HG03378 (cell line): ENCODE measurements around the gene RNF14.
"Not testable (repeated sequence)": the region's sequence is repeated elsewhere in the genome, so short reads cannot be mapped to it uniquely, and the experiment has no call there.

Experiments
- ATAC-seq: cut with Tn5 transposase; IDR thresholded peaks from one replicate; pipeline ENCODE4 v1.9.1; 2021; ENCODE audit warnings: mild to moderate bottlenecking, moderate library complexity; ENCODE audit not compliant: unreplicated experiment

RNF14 gene

DNA sequence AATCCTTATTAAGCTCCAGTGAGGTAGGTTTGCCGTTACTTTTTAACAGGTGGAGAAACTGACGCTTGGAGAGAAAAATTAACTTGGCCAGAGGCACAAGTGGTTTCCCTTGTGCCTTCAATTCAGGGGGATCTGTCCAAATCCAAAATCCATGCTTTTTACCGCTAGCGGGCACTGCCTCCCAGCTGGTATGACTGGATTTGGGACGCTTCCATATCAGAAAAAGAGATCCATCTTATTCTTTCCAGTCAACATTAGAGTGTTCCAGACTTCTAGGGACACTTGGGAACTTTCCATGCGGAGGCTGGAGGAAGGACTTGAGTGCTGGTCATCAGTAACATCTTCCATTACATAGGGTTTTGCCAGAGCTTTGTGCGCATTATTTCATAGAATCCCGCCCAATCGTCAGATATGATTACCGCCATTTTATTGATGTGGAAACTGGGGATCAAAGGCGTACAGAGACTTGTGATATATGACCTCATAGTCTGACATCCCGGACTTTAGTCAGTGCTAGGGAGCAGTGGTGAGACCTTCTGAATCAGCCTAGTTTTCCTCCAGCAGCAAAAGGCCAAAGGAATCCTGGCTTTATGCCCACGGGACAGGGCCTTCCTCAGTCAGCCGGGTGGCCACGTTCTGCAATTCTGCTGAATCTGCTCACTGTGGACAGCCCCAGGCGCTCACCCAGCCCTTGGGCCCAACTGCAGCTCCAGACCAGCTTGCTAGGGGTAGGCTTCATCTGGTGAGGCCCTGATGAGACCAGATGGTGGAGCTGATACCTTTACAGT is 45.0 kb downstream of the RNF14 start:
- no peak for ATAC-seq

DNA sequence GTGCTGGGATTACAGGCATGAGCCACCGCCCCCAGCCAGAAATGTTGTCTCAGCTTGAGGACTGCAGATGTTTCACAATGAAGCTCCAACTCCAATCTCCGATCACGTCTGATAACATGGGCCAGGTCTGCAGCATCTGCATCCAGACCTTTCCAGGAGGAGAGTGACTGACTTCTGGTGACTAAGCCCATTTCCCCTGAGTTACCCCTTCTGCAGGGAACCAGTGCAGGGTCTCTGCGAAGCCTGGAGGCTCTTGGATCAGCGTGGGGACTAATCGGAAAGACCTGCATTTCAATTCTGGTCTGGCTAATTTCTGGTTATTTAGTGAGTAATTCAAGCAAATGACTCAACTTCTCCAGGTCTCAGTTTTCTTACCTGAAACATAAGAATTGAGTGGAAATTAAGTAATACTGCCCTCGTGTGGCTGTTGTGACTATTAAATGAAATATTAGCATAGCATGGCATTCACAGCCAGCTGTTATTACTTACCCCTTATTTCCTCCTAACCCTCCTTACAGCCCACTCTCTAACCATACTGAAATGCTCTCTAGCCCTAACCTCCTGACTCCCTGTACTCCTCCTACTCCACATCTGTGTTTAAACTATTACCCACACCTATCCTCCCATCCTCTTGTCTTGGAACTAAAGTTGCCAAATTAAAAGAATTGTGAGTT is 46.1 kb downstream of the RNF14 start:
- no peak for ATAC-seq

DNA sequence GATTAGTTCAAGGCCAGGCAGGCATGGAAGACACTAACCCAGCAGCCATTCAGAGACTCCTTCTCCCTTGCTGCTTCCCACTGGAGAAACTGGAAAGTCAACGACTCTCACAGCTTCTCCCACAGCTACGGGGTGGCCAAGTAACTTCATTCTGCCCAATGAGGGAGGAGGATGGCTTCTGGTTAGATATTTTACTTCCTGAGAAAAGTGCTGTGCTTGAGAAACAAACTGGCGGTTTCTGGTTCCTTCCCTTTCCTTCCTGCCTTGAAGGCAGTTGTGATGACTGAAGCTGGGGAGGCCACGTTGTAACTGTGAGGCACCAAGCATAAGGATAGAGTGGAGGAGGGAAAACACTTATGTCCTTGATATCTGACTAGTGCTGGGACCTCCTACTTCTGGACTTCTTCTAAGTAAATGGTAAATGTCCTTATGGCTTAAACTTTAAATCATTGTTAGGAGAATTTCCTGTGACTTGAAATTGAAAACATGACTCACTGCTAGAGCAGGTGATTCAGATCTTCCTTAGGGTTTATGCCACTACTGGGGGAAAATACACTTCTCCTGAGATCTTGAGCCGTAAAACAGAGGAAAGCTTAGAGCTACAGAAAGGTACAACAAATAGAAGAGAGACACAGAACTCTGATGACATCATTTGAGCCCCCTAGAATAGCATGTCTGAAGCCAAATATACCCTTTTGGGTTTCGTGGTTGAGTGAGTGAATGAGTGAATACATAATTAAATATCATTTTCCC is 47.1 kb downstream of the RNF14 start:
- peak; percentile 44 for ATAC-seq

DNA sequence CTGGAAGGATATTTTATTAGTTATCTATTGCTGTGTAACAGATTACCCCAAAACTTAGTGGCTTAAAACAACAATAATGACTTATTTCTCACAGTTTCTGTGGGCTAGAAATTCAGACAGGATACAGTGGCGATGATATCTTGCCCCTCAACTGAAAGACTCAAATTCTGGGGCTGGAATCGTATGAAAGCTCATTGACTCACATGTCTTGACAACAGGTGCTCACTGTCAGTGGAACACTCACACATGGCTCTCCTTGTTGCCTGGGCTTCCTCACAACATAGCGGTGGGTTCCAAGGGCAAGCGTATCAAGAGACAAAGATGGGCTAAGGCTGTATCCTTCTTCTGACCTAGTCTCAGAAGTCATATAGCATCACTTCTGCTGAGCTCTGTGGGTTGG is 47.7 kb downstream of the RNF14 start:
- ATAC-seq: peak; percentile 33

- peak; percentile 48 for ATAC-seq
Measured at GRCh38 chr5:142017832-142018427, 49.0 kb downstream of the RNF14 start.

- ATAC-seq: no peak
Measured at GRCh38 chr5:142020122-142020659, 51.3 kb downstream of the RNF14 start.

DNA sequence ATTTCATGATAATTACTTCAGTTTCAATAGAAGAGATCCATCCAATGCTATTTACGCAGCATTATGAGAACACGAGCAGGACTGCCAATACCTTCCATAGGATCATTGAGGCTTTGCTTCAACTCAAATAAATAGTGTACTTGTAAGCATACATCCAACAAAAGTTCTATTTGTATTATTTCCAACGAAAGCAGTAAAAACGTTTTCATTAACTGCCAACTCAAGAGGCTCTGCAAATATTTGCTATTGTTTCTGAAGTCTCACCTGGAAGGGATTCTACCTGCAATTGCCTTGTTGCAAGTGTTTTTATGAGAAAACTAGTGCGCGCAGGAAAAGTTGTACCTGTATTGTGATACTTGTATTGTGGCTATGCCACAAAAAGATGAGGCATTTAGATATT is 54.9 kb downstream of the RNF14 start:
- ATAC-seq: no peak

GRCh38 chr5:142024771-142025304 is 55.9 kb downstream of the RNF14 start:
- ATAC-seq: peak; percentile 96

DNA sequence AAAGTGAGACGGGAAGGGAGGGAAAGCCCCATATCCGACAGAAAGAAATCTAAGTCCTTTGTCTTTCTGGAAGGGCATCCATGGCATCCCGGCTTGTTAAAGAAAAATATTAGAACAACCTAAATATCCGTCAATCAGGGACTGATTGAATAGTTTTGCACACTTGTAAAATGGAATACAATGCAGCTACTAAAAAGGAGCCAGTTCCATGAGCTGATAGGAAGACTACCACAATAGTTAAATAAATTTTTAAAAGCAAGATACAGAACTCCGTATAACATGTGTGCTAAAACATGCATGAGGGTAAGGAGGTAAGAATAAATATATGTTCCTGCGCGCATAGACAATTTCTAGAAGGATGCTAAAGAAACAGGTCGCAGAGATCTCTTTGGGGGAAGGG is 56.7 kb downstream of the RNF14 start:
- no peak for ATAC-seq

DNA sequence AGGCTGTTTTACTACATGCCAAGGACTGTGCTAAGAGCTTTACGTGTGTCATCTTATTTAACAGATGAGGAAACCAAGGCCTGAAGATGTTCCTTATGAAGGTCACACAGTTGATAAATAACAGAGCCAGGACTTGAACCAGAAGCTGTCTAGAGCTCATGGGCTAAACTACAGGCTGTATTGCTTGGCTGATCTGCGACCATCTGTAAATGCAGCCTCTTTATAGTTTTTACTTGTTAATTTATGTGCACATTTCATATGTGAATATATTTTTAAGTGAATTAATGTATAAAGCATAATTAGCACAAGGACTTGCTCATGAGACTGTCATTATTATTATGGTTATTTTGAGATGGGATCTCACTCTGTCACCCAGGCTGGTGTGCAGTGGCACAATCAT is 63.2 kb downstream of the RNF14 start:
- ATAC-seq: no peak

DNA sequence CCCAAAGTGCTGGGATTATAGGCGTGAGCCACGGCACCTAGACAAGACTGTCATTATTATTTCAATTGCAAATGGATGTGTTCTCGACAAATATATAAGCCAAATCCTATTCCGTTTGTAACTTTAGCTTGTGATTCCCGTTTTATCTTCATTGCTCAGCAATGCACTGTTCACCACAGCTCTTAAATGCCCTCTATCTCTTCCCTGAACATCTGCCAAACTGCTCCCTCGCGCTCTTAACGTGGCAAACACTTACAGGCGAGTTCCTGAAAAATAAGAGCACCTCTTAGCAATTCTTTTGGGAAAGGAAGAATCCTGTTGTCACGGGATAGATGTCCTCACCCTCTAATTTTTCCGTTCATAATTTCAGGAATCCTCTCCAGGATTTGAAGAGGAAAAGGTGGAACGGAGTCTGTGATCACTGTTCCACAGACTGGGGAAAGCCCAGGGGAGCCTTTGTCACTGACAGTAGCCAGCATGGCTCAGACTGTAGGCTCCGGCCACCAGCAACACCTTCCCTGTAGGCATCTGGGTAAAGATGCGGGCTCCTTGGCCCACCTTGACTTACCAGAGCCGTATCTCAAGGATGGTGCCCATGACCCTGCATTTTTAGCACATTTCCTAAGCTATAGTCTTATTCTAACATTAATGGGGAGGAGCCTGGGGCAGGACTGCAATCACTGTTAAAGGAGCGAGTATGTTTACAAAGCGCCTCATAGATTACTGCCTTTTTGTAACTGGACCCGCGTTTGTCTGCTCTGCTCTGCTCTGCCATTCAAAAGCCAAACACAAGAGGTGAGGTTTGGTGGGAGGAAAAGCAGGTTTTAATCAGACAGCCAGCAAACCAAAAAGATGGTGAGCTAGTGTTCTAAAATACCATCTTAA is 64.1 kb downstream of the RNF14 start:
- no peak for ATAC-seq

- ATAC-seq: not testable (repeated sequence)
Measured at GRCh38 chr5:142033632-142034567, 65.0 kb downstream of the RNF14 start.

DNA sequence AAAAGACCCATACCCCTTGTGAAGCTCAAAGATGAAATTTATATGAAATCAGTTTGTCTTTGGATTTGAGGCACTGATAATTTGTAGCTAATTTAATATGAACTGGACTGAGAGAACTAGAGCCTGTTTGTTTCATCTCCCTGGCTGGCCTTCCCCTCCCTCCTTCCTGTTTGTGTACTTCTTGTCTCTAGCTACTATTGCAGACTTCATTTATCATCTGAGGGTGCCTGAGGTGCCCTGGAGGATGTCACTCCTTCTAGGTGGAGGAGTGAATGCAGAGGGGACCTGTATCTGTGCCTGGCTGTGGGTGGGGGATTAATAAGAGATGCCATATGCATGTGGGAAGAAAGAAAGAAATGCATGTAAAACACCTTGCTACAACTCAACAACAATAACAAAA is 66.1 kb downstream of the RNF14 start:
- no peak for ATAC-seq

DNA sequence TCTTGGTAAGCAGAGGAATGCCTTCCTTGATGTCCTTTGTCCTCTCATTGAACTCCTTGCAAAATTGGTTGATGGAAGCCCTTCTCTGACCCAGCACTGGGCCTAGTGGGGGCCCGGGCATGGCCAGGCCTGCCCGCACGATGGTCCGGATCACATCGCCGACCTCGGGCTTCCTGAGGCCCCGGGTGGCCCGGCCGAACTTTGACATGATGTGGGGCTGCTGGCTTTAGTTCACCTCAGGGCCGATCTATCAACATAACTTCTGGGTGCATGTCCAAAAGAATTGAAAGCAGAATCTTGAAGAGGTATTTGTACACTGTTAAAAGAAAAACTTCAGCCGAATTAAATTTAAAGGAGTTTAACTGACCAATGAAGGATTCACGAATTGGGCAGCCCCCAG is 68.0 kb downstream of the RNF14 start:
- ATAC-seq: no peak

DNA sequence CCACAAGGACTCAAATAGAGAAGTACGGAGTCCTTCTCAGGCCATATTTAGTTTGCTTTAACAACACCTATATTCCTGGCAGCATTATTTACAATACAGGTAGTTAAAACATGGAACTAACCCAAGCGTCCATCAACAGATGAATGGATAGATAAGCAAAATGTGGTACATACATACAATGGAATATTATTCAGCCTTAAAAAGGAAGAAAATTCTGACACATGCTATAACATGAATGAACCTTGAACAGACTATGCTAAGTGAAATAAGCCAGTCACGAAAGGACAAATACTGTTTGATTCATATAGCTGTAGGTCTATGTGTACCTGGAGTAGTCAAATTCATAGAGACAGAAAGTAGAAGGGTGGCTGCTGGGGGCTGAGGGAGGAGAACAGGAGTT is 68.7 kb downstream of the RNF14 start:
- not testable (repeated sequence) for ATAC-seq

DNA sequence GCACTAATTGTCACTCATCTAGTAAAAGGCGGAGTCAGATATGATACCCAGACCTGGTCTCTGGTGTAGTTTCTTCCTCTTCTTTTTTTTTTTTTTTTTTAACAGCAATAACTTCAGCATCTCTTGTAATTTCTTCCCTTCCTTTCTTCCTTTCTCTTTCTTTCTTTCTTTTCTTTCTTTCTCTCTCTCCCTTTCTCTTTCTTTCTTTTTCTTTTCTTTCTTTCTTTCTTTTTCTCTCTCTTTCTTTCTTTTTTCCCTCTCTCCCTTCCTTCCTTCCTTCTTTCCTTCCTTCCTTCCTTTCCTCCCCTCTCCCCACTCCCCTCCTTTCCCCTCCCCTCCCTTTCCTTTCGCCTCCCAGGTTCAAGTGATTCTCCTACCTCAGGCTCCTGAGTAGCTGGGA is 69.8 kb downstream of the RNF14 start:
- ATAC-seq: no peak
